Natural killer cell (primary cell): ENCODE measurements around the gene TMEM51. TPM values are rescaled to one million over a fixed set of nuclear protein-coding genes. Genes with fewer than 3 reads are reported as not detected.

Experiments
- ATAC-seq, 3 donors: fragments of 150-1000 bp in 2 of 3; fragments of 200-7000 bp in 1 of 3; cut with Tn5 transposase; 1 replicate in 1 of 3; 2 replicates in 2 of 3; pipeline ENCODE4 v1.10.0; 2021; ENCODE audit warnings: mild to moderate bottlenecking in 2 of 3, moderate library complexity in 2 of 3
- DNase-seq, 2 donors: peaks; one replicate each; pipeline versions ENCODE4 v3.0.0 to v3.0.0-alpha.2; 2013 to 2021; ENCODE audit warnings: mixed read lengths in 1 of 2
- H3K27ac ChIP-seq: one replicate; pipeline ENCODE4 v1.5.1; 2013; ENCODE audit warnings: mild to moderate bottlenecking, low read length
- H3K27me3 ChIP-seq: one replicate; pipeline ENCODE4 v1.6.1; 2013; ENCODE audit warnings: low read length; ENCODE audit not compliant: control insufficient read depth, insufficient read depth
- H3K36me3 ChIP-seq: one replicate; pipeline ENCODE4 v1.6.1; 2013; ENCODE audit warnings: low read length; ENCODE audit not compliant: control insufficient read depth, insufficient read depth
- H3K4me1 ChIP-seq: one replicate; pipeline ENCODE4 v1.6.1; 2013; ENCODE audit warnings: low read length; ENCODE audit not compliant: control insufficient read depth, insufficient read depth
- H3K4me3 ChIP-seq: one replicate; pipeline ENCODE4 v1.5.1; 2013; ENCODE audit warnings: low read length
- H3K9me3 ChIP-seq: one replicate; pipeline ENCODE4 v1.6.1; 2013; ENCODE audit warnings: low read length; ENCODE audit not compliant: control insufficient read depth, insufficient read depth
- H3K27ac Mint-ChIP-seq, 2 donors: one replicate each; pipeline ENCODE4 v1.8.0; 2022; ENCODE audit warnings: mild to moderate bottlenecking in 2 of 2, mixed read lengths in 2 of 2, moderate library complexity in 1 of 2
- H3K27me3 Mint-ChIP-seq, 2 donors: one replicate each; pipeline ENCODE4 v1.8.0; 2022; ENCODE audit warnings: low read depth in 2 of 2, mixed read lengths in 2 of 2
- H3K36me3 Mint-ChIP-seq: one replicate; pipeline ENCODE4 v1.8.0; 2022; ENCODE audit warnings: mixed read lengths
- H3K4me1 Mint-ChIP-seq, 2 donors: one replicate each; pipeline ENCODE4 v1.8.0; 2022; ENCODE audit warnings: mixed read lengths in 2 of 2
- H3K4me3 Mint-ChIP-seq: one replicate; pipeline ENCODE4 v1.8.0; 2022; ENCODE audit warnings: mild to moderate bottlenecking, moderate library complexity, mixed read lengths
- H3K9me3 Mint-ChIP-seq, 2 donors: one replicate each; pipeline ENCODE4 v1.8.0; 2022; ENCODE audit warnings: mixed read lengths in 2 of 2
- WGBS: methylation state at CpG from one replicate; pipeline ENCODE4 v1.1.7; 2013; ENCODE audit warnings: missing lambda C conversion rate; ENCODE audit not compliant: insufficient coverage; 5-methylcytosine and 5-hydroxymethylcytosine counted together
- intact Hi-C: fragments of 100-400 bp; cut with micrococcal nuclease; formaldehyde crosslinking; loops from one replicate; pipeline ENCODE4 v1.14.2; 2022
- total RNA-seq, 4 donors: library from RNA; stranded (reverse); fragments of 120-200 nt in 1 of 4; gene quantifications; one replicate each; pipeline versions ENCODE4 v1.2.3 to v1.2.4, GENCODE V29; 2013 to 2022
- TF ChIP-seq, protein P1 (sequence below): fragments of 200-600 bp; IDR thresholded peaks from one replicate; pipeline ENCODE4 v1.8.0; 2022; ENCODE audit warnings: antibody characterized with exemption

TMEM51 gene
- total RNA-seq, 3 donors from 2014 or later (not counting 1 experiment from before 2014, with no cell fraction given) = not detected

DNA sequence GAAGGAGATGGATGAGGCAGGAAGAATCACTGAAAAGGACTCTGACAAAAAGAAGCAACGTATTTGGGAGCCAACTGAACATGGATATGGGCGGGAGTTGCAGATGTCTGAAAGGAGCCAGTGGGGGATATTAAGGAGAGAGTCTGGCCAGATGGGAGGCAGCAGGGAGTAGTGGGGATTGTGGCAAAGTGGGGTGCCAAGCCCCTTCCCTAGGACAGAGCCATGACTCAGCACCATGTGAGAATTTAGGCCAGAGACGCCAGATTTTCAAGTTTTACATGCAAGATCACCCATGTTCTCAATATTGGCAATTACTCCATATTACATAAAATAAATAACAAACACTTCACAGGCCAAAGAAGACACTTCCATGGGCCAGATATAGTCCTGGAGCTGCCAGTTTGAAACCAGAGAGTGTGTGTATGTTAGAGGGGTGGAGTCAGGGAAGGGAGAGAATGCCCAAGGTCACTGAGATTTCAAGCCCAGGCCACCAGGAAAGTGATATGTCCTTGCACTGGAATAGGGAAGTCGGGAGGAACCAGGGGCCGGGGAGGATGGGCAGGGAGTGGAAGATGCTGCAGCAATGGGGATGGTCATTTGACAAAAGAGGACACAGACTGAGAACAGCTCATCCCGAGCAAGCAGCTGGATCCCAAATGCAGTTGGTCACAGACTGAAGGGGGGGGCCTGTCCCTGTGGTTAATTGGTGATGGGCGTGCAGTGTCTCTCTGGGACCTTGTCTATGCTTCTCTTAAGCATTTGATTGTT is 23.5 kb downstream of the TMEM51 start:
- Mint-ChIP-seq H3K27me3 (peaks cover 0 to 18% of the 10 kb centered on the region in 2 donors), H3K9me3 (no peaks in the 10 kb centered on the region), H3K4me3 (no peak overlapping the region), H3K36me3 (no peaks in the 10 kb centered on the region), H3K4me1 (peaks cover 10 to 21% of the 10 kb centered on the region in 2 donors), H3K27ac (no peak overlapping the region)
- DNase-seq = no peak
- Histone ChIP-seq H3K27ac (no peak overlapping the region), H3K9me3 (no peaks in the 10 kb centered on the region), H3K27me3 (peaks cover 3% of the 10 kb centered on the region), H3K36me3 (no peaks in the 10 kb centered on the region), H3K4me1 (peaks cover 10% of the 10 kb centered on the region), H3K4me3 (no peak overlapping the region)
- TF ChIP-seq, protein P1, sequence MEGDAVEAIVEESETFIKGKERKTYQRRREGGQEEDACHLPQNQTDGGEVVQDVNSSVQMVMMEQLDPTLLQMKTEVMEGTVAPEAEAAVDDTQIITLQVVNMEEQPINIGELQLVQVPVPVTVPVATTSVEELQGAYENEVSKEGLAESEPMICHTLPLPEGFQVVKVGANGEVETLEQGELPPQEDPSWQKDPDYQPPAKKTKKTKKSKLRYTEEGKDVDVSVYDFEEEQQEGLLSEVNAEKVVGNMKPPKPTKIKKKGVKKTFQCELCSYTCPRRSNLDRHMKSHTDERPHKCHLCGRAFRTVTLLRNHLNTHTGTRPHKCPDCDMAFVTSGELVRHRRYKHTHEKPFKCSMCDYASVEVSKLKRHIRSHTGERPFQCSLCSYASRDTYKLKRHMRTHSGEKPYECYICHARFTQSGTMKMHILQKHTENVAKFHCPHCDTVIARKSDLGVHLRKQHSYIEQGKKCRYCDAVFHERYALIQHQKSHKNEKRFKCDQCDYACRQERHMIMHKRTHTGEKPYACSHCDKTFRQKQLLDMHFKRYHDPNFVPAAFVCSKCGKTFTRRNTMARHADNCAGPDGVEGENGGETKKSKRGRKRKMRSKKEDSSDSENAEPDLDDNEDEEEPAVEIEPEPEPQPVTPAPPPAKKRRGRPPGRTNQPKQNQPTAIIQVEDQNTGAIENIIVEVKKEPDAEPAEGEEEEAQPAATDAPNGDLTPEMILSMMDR = no peak
- intact Hi-C loops = no loop called here
- WGBS = 70% methylated on average over 7 of the region's 7 CpGs
- no peak for ATAC-seq

DNA sequence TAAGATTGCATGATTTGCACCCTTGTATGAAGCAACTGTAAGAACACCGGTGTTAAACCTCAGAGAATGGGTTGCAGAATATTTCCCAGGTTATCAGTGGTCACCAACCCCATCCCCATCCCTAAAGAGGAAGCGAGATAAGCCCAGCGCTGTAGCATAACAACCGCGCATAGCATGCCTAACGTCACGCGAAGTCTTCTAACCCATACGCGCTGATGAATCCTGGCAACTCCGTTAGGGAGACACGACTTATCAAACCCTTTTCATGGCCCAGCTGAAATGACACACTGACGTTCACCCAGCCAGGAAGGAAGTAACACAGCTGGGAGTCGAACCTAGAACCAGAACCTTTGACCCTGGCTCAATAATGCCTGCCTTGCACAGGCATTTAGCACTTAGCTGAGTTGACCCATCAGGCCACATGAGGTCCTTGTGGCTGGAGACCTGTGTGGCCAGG is 24.2 kb downstream of the TMEM51 start:
- H3K4me1 Mint-ChIP-seq = peaks cover 4 to 15% of the 10 kb centered on the region in 2 donors
- no peak for DNase-seq
- no peaks in the 10 kb centered on the region for H3K9me3 Mint-ChIP-seq
- Histone ChIP-seq H3K4me3 (no peak overlapping the region), H3K4me1 (peaks cover 7% of the 10 kb centered on the region), H3K27me3 (peaks cover 3% of the 10 kb centered on the region), H3K36me3 (no peaks in the 10 kb centered on the region), H3K27ac (no peak overlapping the region), H3K9me3 (no peaks in the 10 kb centered on the region)
- no peak overlapping the region for H3K4me3 Mint-ChIP-seq
- no peak overlapping the region for H3K27ac Mint-ChIP-seq
- no peaks in the 10 kb centered on the region for H3K36me3 Mint-ChIP-seq
- WGBS = 31% methylated on average over 14 of the region's 14 CpGs
- TF ChIP-seq, protein P1 = no peak
- no peak for ATAC-seq
- intact Hi-C loops = no loop called here
- peaks cover 0 to 19% of the 10 kb centered on the region in 2 donors for H3K27me3 Mint-ChIP-seq

DNA sequence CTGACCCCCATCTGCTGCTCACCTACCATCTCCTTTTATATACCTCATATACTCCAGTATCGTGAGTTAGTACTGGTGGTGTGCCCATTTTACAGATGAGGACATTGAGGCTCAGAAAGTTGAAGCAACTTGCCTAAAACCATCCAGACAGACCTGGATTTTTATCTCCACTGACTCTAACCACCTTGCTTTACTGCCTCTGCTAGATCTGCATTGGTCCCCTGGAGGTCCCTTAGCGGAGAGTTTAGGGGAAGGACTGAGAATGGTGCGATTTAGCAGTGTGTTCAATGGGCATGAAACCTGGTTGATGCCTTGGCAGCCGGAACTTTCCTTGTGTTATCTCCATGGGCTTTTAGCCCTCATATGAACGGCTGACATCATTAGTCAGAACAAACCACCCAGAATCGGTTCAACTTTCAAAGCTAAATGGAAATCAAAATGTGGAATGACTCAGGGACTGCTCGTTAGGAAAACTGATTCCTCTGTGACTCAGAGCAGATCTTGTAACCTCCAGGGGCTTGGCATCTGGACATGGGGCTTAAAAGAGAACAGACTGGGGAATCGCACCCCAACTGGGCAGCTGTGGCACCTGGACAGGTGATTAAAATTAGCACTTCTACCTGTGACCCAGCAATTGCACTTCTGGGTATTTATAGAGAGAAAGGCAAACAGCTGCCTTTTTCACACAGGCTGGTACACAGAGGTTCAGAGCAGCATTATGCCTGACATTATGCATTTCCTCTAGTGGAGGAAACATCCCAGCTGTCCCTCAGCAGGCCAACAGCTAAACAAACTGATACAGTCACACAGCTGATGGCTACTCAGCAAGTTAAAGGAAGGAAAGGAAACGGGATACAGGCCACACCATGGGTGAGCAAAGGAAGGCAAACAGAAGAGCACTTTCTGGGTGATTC is 25.3 kb downstream of the TMEM51 start:
- TF ChIP-seq, protein P1 = no peak
- no peaks in the 10 kb centered on the region for H3K36me3 Mint-ChIP-seq
- peaks cover 9 to 19% of the 10 kb centered on the region in 2 donors for H3K27me3 Mint-ChIP-seq
- Histone ChIP-seq H3K36me3 (no peaks in the 10 kb centered on the region), H3K9me3 (no peaks in the 10 kb centered on the region), H3K4me3 (no peak overlapping the region), H3K27me3 (peaks cover 3% of the 10 kb centered on the region), H3K4me1 (peaks cover 4% of the 10 kb centered on the region), H3K27ac (no peak overlapping the region)
- intact Hi-C loops = no loop called here
- H3K4me3 Mint-ChIP-seq = no peak overlapping the region
- DNase-seq (no peak), ATAC-seq (no peak)
- H3K27ac Mint-ChIP-seq = no peak overlapping the region
- 71% methylated on average over 9 of the region's 9 CpGs for WGBS
- H3K9me3 Mint-ChIP-seq = no peaks in the 10 kb centered on the region
- H3K4me1 Mint-ChIP-seq = peaks cover 2 to 11% of the 10 kb centered on the region in 2 donors
